Measurements from ENCODE around the gene FTCDNL1.

GRCh38 chr2:199739413-199740110, 111.4 kb downstream of the FTCDNL1 start:
- TF ChIP-seq RAD21 (CRISPR knock-in tag; IDR thresholded peaks at IDR 0.05) (peak; percentile 92), ZNF350 (CRISPR knock-in tag; IDR thresholded peaks at IDR 0.05; ENCODE audit: borderline replicate concordance, low read depth) (no peak), CREM (IDR thresholded peaks at IDR 0.05) (no peak), CREM (CRISPR knock-in tag; IDR thresholded peaks at IDR 0.05) (no peak), ZNF143 (CRISPR knock-in tag; IDR thresholded peaks at IDR 0.05) (no peak), ELF1 (CRISPR knock-in tag; IDR thresholded peaks at IDR 0.05) (no peak), EP300 (IDR thresholded peaks at IDR 0.05; ENCODE audit: low read depth in 2 of 2, low read length in 2 of 2) (no peak), EP300 (CRISPR knock-in tag; IDR thresholded peaks at IDR 0.05; ENCODE audit: borderline replicate concordance) (no peak), DPF2 (CRISPR knock-in tag; IDR thresholded peaks at IDR 0.05; ENCODE audit: borderline replicate concordance, low read depth) (no peak), NR1H2 (CRISPR knock-in tag; IDR thresholded peaks at IDR 0.05; ENCODE audit: borderline replicate concordance, low read depth) (no peak), JUNB (CRISPR knock-in tag; IDR thresholded peaks at IDR 0.05; ENCODE audit: borderline replicate concordance) (no peak), BRCA1 (CRISPR knock-in tag; IDR thresholded peaks at IDR 0.05) (no peak), JUND (CRISPR knock-in tag; IDR thresholded peaks at IDR 0.05) (no peak), TARDBP (CRISPR knock-in tag; IDR thresholded peaks at IDR 0.05) (no peak), JDP2 (CRISPR knock-in tag; IDR thresholded peaks at IDR 0.05; ENCODE audit: borderline replicate concordance) (no peak)
- TF ChIP-seq, protein P1, sequence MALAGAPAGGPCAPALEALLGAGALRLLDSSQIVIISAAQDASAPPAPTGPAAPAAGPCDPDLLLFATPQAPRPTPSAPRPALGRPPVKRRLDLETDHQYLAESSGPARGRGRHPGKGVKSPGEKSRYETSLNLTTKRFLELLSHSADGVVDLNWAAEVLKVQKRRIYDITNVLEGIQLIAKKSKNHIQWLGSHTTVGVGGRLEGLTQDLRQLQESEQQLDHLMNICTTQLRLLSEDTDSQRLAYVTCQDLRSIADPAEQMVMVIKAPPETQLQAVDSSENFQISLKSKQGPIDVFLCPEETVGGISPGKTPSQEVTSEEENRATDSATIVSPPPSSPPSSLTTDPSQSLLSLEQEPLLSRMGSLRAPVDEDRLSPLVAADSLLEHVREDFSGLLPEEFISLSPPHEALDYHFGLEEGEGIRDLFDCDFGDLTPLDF (CRISPR knock-in tag; IDR thresholded peaks at IDR 0.05), result no peak; the same call in 1 of the 2 replicates
